ENCODE data around the gene STXBP1.
A peak's percentile ranks its signal among the peaks of the same experiment; 100 is the strongest.

Gene STXBP1

DNA sequence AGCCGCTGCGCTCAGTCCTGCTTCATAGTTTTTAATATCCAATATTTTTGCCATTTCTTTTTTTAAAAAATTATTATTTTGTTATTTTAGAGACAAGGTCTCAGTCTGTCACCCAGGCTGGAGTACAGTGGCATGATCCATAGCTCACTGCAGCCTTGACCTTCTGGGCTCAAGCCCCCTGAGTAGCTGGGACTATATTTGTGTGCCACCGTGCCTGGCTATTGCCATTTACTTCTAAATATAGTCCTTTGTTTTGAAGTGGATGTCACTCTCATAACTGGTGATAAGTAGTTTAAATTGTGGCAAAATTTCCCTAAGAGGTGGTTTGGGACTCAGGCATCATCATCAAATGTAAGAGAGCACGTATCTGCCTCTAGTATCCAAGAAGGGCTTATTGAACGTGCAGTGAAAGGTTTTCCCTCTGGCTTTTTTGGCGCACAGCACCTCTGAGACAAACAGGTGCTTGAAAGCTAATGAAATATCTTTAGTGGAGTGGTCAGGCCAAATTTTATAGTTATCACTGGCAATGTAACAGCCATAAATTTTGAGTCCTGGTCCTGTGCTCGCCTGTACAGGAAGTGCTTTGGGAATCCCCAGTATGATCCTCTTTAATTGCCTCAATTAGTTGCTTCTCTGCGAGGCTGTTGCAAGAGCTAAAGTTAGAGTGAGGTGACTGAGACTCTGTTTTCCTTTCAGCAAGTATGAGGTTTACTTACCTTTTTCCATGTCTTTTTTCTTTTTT lies 14.8 kb downstream of the STXBP1 start:
- no peak overlapping the region for H3K4me3 ChIP-seq (ENCODE audit: low read depth, low read length)
- TF ChIP-seq, protein P1, sequence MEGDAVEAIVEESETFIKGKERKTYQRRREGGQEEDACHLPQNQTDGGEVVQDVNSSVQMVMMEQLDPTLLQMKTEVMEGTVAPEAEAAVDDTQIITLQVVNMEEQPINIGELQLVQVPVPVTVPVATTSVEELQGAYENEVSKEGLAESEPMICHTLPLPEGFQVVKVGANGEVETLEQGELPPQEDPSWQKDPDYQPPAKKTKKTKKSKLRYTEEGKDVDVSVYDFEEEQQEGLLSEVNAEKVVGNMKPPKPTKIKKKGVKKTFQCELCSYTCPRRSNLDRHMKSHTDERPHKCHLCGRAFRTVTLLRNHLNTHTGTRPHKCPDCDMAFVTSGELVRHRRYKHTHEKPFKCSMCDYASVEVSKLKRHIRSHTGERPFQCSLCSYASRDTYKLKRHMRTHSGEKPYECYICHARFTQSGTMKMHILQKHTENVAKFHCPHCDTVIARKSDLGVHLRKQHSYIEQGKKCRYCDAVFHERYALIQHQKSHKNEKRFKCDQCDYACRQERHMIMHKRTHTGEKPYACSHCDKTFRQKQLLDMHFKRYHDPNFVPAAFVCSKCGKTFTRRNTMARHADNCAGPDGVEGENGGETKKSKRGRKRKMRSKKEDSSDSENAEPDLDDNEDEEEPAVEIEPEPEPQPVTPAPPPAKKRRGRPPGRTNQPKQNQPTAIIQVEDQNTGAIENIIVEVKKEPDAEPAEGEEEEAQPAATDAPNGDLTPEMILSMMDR (conservative IDR thresholded peaks at IDR 0.05; ENCODE audit: low read depth, low read length) = no peak
- DNase-seq (ENCODE audit: low read depth) = no peak

DNA sequence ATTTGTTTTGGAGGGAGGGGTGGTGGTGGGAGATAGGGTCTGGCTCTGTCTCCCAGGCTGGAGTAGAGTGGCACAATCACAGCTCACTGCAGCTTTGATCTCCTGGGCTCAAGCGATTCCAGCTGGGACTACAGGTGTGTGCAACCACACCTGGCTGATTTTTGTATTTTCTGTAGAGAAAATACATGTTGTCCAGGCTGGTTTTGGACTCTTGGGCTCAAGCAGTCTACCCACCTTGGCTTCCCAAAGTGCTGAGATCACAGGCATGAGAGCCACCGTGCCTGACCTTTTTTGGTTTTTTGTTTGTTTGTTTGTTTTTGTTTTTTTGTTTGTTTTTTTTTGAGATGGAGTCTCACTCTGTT lies 15.4 kb downstream of the STXBP1 start:
- TF ChIP-seq, protein P1 (conservative IDR thresholded peaks at IDR 0.05; ENCODE audit: low read depth, low read length) = no peak
- no peak for DNase-seq (ENCODE audit: low read depth)
- no peak overlapping the region for H3K4me3 ChIP-seq (ENCODE audit: low read depth, low read length)

DNA sequence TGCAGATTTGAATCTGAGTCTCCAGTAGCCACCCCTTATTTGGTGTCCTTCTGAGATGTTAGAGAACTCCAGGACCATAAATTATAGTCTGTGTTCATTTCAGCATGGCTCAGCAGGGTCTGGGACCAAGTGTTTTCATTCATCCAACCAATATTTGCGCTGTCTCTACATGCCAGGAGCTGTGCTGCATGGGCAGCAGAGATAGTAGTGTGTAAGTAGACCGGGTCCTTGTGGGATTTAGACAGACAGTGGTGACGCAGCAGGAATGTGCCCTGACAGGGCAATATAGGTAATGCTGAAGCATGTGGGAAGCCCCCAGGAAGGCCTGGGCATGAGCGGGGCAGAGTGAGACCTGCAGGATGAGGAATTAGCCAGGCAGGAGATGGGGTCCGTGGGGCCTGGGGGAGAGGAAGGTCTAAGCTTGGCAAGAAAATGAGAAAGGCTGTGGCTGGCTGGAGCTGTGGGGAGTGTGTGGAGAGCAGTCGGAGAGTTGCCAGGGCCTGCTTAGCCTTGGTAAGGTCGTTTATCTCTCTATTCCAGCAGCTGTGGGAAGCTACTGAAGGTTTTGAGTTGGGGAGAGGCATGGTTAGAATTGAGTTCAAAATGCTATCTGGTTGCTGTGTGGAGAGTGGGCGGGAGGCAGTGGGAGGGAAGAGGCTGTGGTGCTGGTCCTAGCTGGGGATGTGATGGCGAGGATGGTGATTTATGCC lies 16.8 kb downstream of the STXBP1 start:
- H3K4me3 ChIP-seq (ENCODE audit: low read depth, low read length) = no peak overlapping the region
- no peak for DNase-seq (ENCODE audit: low read depth)
- TF ChIP-seq, protein P1 (conservative IDR thresholded peaks at IDR 0.05; ENCODE audit: low read depth, low read length) = no peak

DNA sequence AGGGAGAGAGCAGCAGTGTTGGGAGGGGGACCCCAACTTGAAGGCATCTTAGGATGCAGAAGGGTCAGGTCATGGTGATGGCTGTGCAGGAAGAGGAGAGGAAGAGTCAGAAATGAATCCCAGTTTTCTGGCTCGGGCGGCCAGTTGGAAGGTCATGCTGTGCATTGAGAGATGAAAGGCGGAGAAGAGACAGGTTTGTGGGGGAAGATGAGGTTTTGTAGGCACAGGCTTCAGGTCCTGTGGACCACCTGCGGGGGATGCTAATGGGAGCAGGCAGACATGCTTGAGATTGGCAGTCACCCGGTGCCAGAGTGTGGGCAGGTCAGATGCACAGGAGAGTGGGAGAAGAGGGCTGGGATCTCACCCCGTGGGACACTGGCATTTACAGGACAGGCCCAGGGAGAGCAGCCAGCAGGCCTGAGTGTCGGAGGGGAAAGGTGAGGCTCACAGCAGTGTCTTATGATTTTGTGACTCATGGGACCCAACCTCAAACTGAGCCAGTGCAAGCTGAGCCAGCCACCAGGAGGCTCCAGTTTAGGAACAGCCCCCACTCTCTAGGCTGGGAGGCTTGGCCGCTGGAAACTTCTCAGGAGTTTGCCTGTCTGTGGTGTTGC lies 17.5 kb downstream of the STXBP1 start:
- peak; percentile 58 for DNase-seq (ENCODE audit: low read depth)

DNA sequence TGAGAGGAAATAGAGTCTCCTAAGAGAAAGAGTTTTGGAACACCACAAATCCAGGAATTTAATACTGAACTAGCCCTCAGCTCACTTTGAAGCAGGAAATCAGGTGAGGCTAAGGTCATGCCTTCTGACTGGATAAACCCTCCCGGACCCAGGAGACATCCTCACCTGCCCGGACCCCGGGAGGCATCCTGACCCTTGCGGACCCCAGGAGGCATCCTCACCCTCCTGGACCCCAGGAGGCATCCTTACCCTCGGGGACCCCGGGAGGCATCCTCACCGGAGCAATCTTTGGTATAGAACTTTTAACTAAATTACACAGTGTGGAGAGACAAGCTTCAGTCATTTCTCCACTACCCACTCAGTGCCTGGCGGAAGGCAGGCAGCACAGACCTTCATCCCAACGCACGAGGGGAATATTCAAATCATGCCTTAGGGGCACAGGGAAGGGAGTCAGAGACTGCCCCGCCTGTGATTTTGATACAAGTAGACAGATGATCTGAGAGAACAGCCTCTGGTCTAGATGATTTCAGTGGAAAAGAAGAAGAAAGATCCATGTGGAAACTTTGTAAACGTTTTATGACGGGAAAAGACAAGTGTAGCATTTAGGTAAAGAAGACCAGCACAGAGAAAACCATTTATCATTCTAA lies 21.3 kb downstream of the STXBP1 start:
- DNase-seq (ENCODE audit: low read depth) = no peak
- no peak overlapping the region for H3K4me3 ChIP-seq (ENCODE audit: low read depth, low read length)
- TF ChIP-seq, protein P1 (conservative IDR thresholded peaks at IDR 0.05; ENCODE audit: low read depth, low read length) = no peak

More for the DNA sequence above, 17.5 kb downstream of the STXBP1 start:
- H3K4me3 ChIP-seq (ENCODE audit: low read depth, low read length) = no peak overlapping the region
- TF ChIP-seq, protein P1 (conservative IDR thresholded peaks at IDR 0.05; ENCODE audit: low read depth, low read length) = peak; percentile 49

DNA sequence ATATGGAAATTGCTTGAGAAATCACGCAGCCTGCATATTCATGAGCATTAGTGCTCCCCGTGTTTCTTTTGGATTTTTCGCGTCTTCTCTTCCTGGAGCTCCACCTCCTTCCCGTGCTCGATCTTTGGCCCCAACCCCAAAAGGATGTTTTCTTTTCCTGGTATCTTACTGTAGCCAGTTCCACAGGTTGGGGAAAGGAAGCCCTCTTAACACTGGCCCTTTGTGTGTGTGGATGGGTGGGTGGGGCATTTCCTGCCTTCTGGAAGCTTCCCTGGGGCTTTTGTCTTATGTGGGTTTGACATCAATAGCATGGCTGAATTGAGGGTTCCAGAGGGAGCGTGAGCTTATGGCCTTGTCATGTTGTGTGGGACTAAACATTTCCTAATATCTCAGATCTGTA lies 21.9 kb downstream of the STXBP1 start:
- DNase-seq (ENCODE audit: low read depth) = no peak
- TF ChIP-seq, protein P1 (conservative IDR thresholded peaks at IDR 0.05; ENCODE audit: low read depth, low read length) = no peak
- no peak overlapping the region for H3K4me3 ChIP-seq (ENCODE audit: low read depth, low read length)
